Body of pancreas (tissue), 4 donors: ENCODE data around the gene LDLRAD2. TPM values are rescaled to one million over a fixed set of nuclear protein-coding genes. Genes with fewer than 3 reads are reported as not detected.

Source experiments
- ATAC-seq: fragments of 150-250 bp; one replicate; pipeline ENCODE4 v1.9.1; 2016
- DNase-seq, 4 donors: peaks; one replicate each; pipeline ENCODE4 v3.0.0-alpha.2; 2019
- H3K27ac ChIP-seq, 4 donors: fragments of 200-600 bp; sonication (generic); 1 replicate in 3 of 4; 2 replicates in 1 of 4; pipeline versions ENCODE4 v1.5.1 to v1.6.1; 2016 to 2019; ENCODE audit warnings: mild to moderate bottlenecking in 1 of 4, mixed read lengths in 1 of 4, moderate library complexity in 1 of 4
- H3K27me3 ChIP-seq, 2 donors: fragments of 200-600 bp; sonication (generic); one replicate each; pipeline ENCODE4 v1.6.0; 2016; ENCODE audit warnings: mild to moderate bottlenecking in 1 of 2
- H3K36me3 ChIP-seq, 2 donors: fragments of 200-600 bp; sonication (generic); replicated peaks in 1 of 2; 2 replicates each; pipeline ENCODE4 v1.5.1; 2016; ENCODE audit warnings: low read depth in 2 of 2; ENCODE audit not compliant: insufficient read depth in 1 of 2
- H3K4me1 ChIP-seq: fragments of 200-600 bp; sonication (generic); one replicate; pipeline ENCODE4 v1.6.0; 2016
- H3K4me3 ChIP-seq, 2 donors: fragments of 200-600 bp; sonication (generic); 1 replicate in 1 of 2; 2 replicates in 1 of 2; pipeline ENCODE4 v1.5.1; 2016 to 2019
- H3K9me3 ChIP-seq, 3 donors: fragments of 200-600 bp; sonication (generic); 1 replicate in 2 of 3; 2 replicates in 1 of 3; pipeline ENCODE4 v1.5.1; 2016
- CTCF ChIP-seq, 7 experiments: fragments of 450-650 bp in 4 of 7; fragments of 200-600 bp in 3 of 7; sonication (generic) in 3 of 7; IDR thresholded peaks; one replicate each; pipeline ENCODE4 v1.5.1; 2016 to 2019; ENCODE audit warnings: antibody characterized with exemption in 7 of 7
- POLR2A ChIP-seq, 3 donors: fragments of 450-650 bp; IDR thresholded peaks; one replicate each; pipeline ENCODE4 v1.6.1; 2016; ENCODE audit warnings: antibody characterized with exemption in 3 of 3, mild to moderate bottlenecking in 2 of 3
- WGBS, 2 donors: methylation state at CpG; one replicate each; pipeline ENCODE4 v1.1.5; 2017; 5-methylcytosine and 5-hydroxymethylcytosine counted together
- intact Hi-C: fragments of 100-400 bp; cut with DNase I; formaldehyde crosslinking; loops from one replicate; pipeline ENCODE4 v1.15.1; 2023
- total RNA-seq, 2 donors: library from RNA; depleted of rRNA; stranded (reverse); fragments of >200 nt; gene quantifications; one replicate each; pipeline ENCODE4 v1.1.0, GENCODE V29; 2016

The LDLRAD2 gene
- total RNA-seq, 2 donors from 2014 or later: 2.3 TPM; not detected in 1

- intact Hi-C loops: no loop called here
- WGBS, 2 donors: 85 to 89% methylated on average over 8 to 16 of the region's 17 CpGs
- no peak for DNase-seq
- Histone ChIP-seq H3K4me3 (no peak overlapping the region), H3K36me3 (peaks cover 4 to 7% of the 10 kb centered on the region in 2 donors), H3K9me3 (no peaks in the 10 kb centered on the region), H3K27ac (no peak overlapping the region), H3K27me3 (no peaks in the 10 kb centered on the region), H3K4me1 (peaks cover 8% of the 10 kb centered on the region)
- no peak for TF ChIP-seq CTCF (IDR thresholded peaks at IDR 0.05)
- no peak for TF ChIP-seq POLR2A (IDR thresholded peaks at IDR 0.05)
- no peak for ATAC-seq
Observed at GRCh38 chr1:21872445-21873079, 60.5 kb downstream of the LDLRAD2 start.

GRCh38 chr1:21873174-21873573 is 61.1 kb downstream of the LDLRAD2 start:
- Histone ChIP-seq H3K36me3 (peaks cover 7% of the 10 kb centered on the region in 2 donors), H3K9me3 (no peaks in the 10 kb centered on the region), H3K27ac (no peak overlapping the region), H3K4me3 (no peak overlapping the region), H3K27me3 (no peaks in the 10 kb centered on the region), H3K4me1 (peaks cover 8% of the 10 kb centered on the region)
- ATAC-seq (no peak), DNase-seq (no peak)
- whole genome bisulfite sequencing, 2 donors: 86 to 94% methylated on average over 8 of the region's 8 CpGs
- intact Hi-C loops: no loop called here
- TF ChIP-seq CTCF (IDR thresholded peaks at IDR 0.05): no peak
- TF ChIP-seq POLR2A (IDR thresholded peaks at IDR 0.05): no peak

- no peaks in the 10 kb centered on the region for H3K27me3 ChIP-seq
- H3K4me1 ChIP-seq: peaks cover 8% of the 10 kb centered on the region
- intact Hi-C loops: no loop called here
- no peak overlapping the region for H3K27ac ChIP-seq
- DNase-seq (no peak), ATAC-seq (no peak)
- H3K9me3 ChIP-seq: no peaks in the 10 kb centered on the region
- no peak overlapping the region for H3K4me3 ChIP-seq
- TF ChIP-seq POLR2A (IDR thresholded peaks at IDR 0.05) (no peak), CTCF (IDR thresholded peaks at IDR 0.05) (no peak)
- 77 to 96% methylated on average over 5 to 10 of the region's 10 CpGs for WGBS, 2 donors
- H3K36me3 ChIP-seq: peaks cover 7% of the 10 kb centered on the region in 2 donors
Observed at GRCh38 chr1:21873761-21874160, 61.7 kb downstream of the LDLRAD2 start.

GRCh38 chr1:21874328-21874727 is 62.3 kb downstream of the LDLRAD2 start:
- WGBS, 2 donors: 40 to 68% methylated on average over 1 to 16 of the region's 16 CpGs
- no peak for TF ChIP-seq POLR2A (IDR thresholded peaks at IDR 0.05)
- Histone ChIP-seq H3K27me3 (no peaks in the 10 kb centered on the region), H3K27ac (no peak overlapping the region), H3K4me3 (no peak overlapping the region), H3K9me3 (no peaks in the 10 kb centered on the region), H3K4me1 (peaks cover 8% of the 10 kb centered on the region), H3K36me3 (peaks cover 7% of the 10 kb centered on the region in 2 donors)
- no peak for ATAC-seq
- intact Hi-C loops: no loop called here
- peak in 1 of 4 donors; percentile 17 for DNase-seq

Other genes starting within 250 kb of the LDLRAD2 start
- 100 to 1,000 TPM in 1 of 2 donors, 10 to 100 TPM in 1; 46.5 to 104 TPM for gene RAP1GAP, start 142.9 kb upstream of the LDLRAD2 start, total RNA-seq
- 10 to 100 TPM; 25.4 to 72.9 TPM for gene USP48, start 29.1 kb upstream of the LDLRAD2 start, total RNA-seq
- 100 to 1,000 TPM in 1 of 2 donors, 10 to 100 TPM in 1; 87.7 to 179 TPM for gene HSPG2, start 125.0 kb downstream of the LDLRAD2 start, total RNA-seq
- over 10,000 TPM; 12,815 to 27,120 TPM for gene CELA3B, start 164.8 kb downstream of the LDLRAD2 start, total RNA-seq
- over 10,000 TPM; 37,316 to 51,622 TPM for gene CELA3A, start 189.4 kb downstream of the LDLRAD2 start, total RNA-seq
- 10 to 100 TPM; 39.9 to 72.1 TPM for gene CDC42, start 240.4 kb downstream of the LDLRAD2 start, total RNA-seq